Thyroid gland (tissue), 4 donors: ENCODE data around the gene TIAM1.

Experiments used
- POLR2A ChIP-seq, 2 donors: fragments of 450-650 bp; IDR thresholded peaks; one replicate each; pipeline ENCODE4 v1.6.1; 2017; ENCODE audit warnings: antibody characterized with exemption in 2 of 2, mild to moderate bottlenecking in 2 of 2, moderate library complexity in 1 of 2
- TF ChIP-seq, protein P1 (sequence below), 6 experiments: fragments of 200-600 bp in 3 of 6; fragments of 450-650 bp in 3 of 6; sonication (generic) in 3 of 6; IDR thresholded peaks; one replicate each; pipeline ENCODE4 v1.5.1; 2016 to 2019; ENCODE audit warnings: antibody characterized with exemption in 6 of 6, mild to moderate bottlenecking in 2 of 6, inconsistent platforms in 1 of 6, moderate library complexity in 1 of 6

DNA sequence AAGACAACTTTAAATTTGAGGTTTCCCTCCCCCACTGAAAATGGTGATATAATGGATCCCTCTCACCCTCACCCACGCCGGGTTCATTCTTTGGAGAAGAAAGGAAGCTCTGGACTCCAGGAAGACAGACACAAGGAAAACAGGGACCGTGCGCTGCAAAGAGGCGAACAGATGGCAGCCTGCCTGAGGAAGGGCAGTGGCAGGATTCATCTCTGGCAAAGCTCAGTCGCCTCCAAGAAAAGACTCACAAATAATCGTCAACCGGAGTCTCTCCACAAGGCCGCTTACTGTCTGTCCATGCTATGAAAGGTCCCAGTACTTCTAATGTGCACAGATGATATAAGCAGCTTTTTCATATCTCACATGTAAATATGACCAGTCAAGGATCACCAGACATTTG, 110.3 kb downstream of the TIAM1 start:
- TF ChIP-seq, protein P1, sequence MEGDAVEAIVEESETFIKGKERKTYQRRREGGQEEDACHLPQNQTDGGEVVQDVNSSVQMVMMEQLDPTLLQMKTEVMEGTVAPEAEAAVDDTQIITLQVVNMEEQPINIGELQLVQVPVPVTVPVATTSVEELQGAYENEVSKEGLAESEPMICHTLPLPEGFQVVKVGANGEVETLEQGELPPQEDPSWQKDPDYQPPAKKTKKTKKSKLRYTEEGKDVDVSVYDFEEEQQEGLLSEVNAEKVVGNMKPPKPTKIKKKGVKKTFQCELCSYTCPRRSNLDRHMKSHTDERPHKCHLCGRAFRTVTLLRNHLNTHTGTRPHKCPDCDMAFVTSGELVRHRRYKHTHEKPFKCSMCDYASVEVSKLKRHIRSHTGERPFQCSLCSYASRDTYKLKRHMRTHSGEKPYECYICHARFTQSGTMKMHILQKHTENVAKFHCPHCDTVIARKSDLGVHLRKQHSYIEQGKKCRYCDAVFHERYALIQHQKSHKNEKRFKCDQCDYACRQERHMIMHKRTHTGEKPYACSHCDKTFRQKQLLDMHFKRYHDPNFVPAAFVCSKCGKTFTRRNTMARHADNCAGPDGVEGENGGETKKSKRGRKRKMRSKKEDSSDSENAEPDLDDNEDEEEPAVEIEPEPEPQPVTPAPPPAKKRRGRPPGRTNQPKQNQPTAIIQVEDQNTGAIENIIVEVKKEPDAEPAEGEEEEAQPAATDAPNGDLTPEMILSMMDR (IDR thresholded peaks at IDR 0.05): no peak
- no peak for TF ChIP-seq POLR2A (IDR thresholded peaks at IDR 0.05)
